Measurements from ENCODE around the gene TIGD1.

Gene TIGD1

DNA sequence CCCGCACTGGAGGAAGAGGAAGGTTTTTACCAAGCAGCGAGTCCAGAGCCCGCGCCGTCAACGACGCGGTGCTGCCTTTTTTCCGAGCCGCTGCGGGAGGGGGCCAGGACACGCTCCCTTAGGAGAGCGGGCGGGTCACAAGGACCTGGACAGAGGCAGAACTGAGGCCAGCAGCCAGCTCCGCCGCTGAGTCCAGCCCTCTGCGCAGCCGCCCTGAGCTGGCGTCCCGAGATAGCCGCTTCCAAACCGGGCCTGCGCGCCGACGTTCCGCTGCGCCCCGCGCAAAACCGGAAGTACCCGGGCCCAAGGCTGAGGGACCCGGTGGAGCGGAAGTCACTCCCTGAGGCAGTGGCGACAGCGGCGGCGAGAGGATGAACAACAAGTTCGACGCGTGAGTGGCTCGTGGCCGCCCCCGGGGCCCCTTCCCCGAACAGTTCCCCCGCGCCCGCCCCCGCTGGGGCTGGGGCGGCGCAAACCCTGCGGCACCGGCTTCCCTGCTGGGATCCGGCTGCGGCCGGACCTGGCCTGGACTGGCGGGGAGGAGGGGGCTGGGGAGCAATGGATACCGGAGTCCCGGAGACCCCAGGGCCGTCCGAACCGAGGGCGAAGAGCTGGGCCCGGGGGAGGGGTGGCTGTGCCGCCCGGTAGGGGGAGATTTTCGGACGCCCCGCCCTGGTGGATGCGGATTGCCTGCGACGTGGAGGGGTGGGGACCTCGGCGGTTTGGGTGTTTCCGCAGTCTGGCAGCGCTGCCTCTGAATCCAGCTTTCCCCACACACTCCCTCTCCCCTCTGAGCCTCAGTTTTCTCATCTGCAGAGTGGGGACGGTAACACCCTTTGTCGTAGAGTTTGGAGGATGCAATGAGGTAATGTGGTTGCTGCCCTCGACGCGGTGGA is at the start of gene TIGD1, which contains the start of gene EIF4E2:
Gene TIGD1 (minus strand): TSS at position 204 of the 896 bp plus-strand sequence. CDS start 675 bp downstream, outside the sequence.
Gene EIF4E2 (plus strand): TSS at position 336 of the 896 bp plus-strand sequence. CDS start 36 bp downstream, at position 372.
- peak; percentile 95 for DNase-seq (ENCODE audit: low read depth)
- TF ChIP-seq, protein P1, sequence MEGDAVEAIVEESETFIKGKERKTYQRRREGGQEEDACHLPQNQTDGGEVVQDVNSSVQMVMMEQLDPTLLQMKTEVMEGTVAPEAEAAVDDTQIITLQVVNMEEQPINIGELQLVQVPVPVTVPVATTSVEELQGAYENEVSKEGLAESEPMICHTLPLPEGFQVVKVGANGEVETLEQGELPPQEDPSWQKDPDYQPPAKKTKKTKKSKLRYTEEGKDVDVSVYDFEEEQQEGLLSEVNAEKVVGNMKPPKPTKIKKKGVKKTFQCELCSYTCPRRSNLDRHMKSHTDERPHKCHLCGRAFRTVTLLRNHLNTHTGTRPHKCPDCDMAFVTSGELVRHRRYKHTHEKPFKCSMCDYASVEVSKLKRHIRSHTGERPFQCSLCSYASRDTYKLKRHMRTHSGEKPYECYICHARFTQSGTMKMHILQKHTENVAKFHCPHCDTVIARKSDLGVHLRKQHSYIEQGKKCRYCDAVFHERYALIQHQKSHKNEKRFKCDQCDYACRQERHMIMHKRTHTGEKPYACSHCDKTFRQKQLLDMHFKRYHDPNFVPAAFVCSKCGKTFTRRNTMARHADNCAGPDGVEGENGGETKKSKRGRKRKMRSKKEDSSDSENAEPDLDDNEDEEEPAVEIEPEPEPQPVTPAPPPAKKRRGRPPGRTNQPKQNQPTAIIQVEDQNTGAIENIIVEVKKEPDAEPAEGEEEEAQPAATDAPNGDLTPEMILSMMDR (IDR thresholded peaks at IDR 0.05; ENCODE audit: insufficient read depth, low read depth, low read length, missing control alignments), result peak; percentile 32

DNA sequence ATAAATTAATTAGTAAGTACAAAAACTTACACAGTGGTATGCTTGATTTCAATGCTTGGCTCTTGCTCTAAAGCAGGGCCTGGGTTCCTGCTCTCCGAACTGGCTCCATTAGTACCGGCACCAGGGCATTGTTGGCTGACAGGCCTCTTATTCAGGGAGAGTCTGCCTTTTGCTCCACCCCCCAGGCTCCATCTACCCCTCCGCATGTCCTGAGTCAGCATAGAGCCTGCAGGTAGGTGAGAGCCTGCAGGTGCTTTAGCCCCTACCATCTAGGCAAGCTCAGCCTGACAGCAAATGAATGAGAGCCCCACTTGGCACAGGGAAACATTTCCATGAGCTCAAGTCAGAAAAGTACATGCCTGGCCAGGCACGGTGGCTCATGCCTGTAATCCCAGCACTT is 47.9 kb upstream of the TIGD1 start:
- TF ChIP-seq, protein P1 (IDR thresholded peaks at IDR 0.05; ENCODE audit: insufficient read depth, low read depth, low read length, missing control alignments), result no peak
- DNase-seq (ENCODE audit: low read depth), result no peak
- H3K4me3 ChIP-seq (ENCODE audit: low read depth, low read length), result no peak overlapping the region

More for the DNA sequence above, at the start of gene TIGD1, which contains the start of gene EIF4E2:
- peak within 1 kb of the TSS; percentile 95 for H3K4me3 ChIP-seq (ENCODE audit: low read depth, low read length)

GRCh38 chr2:232597362-232598079 is 47.2 kb upstream of the TIGD1 start:
- no peak overlapping the region for H3K4me3 ChIP-seq (ENCODE audit: low read depth, low read length)
- DNase-seq (ENCODE audit: low read depth), result no peak
- TF ChIP-seq, protein P1 (IDR thresholded peaks at IDR 0.05; ENCODE audit: insufficient read depth, low read depth, low read length, missing control alignments), result no peak

DNA sequence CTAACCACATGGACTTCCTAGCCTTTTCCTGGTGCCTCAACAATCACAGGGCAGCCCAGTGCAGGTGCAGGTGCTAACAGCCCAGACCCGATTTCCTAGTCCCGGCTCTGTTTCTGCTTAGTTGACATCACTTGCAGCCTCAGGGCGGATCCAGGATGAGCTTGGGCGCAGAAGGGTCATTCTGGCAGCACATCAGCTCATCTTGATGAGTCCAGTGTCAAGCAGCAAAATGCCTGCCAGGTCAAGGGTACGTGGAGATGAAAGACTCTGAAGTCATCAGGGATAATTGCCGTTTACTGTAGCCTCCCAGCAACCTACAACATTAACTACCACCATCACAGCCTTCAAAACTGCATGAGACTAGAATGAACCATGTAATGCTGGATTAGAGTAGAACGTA is 43.6 kb upstream of the TIGD1 start:
- no peak overlapping the region for H3K4me3 ChIP-seq (ENCODE audit: low read depth, low read length)
- DNase-seq (ENCODE audit: low read depth), result no peak
- TF ChIP-seq, protein P1 (IDR thresholded peaks at IDR 0.05; ENCODE audit: insufficient read depth, low read depth, low read length, missing control alignments), result no peak

GRCh38 chr2:232592772-232593395 is 42.5 kb upstream of the TIGD1 start:
- DNase-seq (ENCODE audit: low read depth), result no peak
- no peak overlapping the region for H3K4me3 ChIP-seq (ENCODE audit: low read depth, low read length)
- TF ChIP-seq, protein P1 (IDR thresholded peaks at IDR 0.05; ENCODE audit: insufficient read depth, low read depth, low read length, missing control alignments), result no peak

DNA sequence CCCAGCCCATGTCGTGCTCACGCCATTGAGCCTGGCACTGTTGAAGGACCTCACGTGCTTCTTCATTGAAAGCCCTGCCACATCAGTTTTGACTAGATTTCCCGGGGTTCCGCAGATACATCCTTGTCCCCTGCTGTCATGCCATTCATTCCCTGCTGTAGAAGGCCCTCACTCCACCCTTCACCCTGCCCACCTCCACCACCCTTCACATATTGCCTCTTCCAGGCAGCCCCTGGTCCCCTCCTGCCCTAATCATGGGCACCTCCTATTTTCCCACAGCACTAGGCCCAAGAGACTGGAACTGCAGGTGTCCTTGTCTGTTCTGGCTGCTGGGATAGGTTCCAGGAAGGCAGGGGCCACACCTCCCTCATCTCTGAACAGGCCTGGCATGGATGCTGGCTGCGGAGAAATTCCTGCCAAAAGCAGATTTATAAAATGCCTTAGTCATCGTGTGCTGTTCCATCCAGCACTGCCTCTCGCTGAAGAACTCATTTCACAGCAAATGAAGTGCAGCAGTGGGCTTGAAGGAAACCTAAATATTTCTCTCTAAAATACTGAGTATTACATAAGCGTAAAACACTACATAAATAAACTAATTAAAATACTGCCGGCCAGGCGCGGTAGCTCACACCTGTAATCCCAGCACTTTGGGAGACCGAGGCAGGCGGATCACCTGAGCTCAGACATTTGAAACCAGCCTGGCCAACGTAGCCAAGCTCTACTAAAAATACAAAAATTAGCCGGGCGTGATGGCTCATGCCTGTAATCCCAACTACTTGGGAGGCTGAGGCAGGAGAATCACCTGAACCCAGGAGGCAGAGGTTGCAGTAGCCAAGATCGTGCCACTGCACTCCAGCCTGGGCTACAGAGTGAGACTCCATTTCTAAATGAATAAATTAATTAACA is 38.6 kb upstream of the TIGD1 start:
- no peak for DNase-seq (ENCODE audit: low read depth)
- TF ChIP-seq, protein P1 (IDR thresholded peaks at IDR 0.05; ENCODE audit: insufficient read depth, low read depth, low read length, missing control alignments), result no peak
- no peak overlapping the region for H3K4me3 ChIP-seq (ENCODE audit: low read depth, low read length)
